OCI-LY1 (cell line): ENCODE measurements around the gene CRX.

Experiments
- H2AFZ ChIP-seq: fragments of 200-600 bp; sonication (generic), shearing (Covaris generic); 2 replicates; pipeline ENCODE4 v1.6.0; 2014; ENCODE audit warnings: antibody characterized with exemption, mild to moderate bottlenecking, low read length
- H3F3A ChIP-seq: fragments of 200-600 bp; sonication (generic), shearing (Covaris generic); 2 replicates; pipeline ENCODE4 v1.6.0; 2014; ENCODE audit warnings: mild to moderate bottlenecking, antibody characterized with exemption, low read length, moderate library complexity; ENCODE audit not compliant: insufficient read depth
- H3K27ac ChIP-seq: fragments of 200-600 bp; sonication (generic); 2 replicates; pipeline ENCODE4 v1.5.1; 2014; ENCODE audit warnings: low read length, mixed run types, mild to moderate bottlenecking, low read depth; ENCODE audit not compliant: poor library complexity, severe bottlenecking
- H3K27me3 ChIP-seq: fragments of 200-600 bp; sonication (generic); 2 replicates; pipeline ENCODE4 v1.6.0; 2014; ENCODE audit warnings: antibody characterized with exemption, mild to moderate bottlenecking, low read length, moderate library complexity; ENCODE audit not compliant: insufficient read depth
- H3K36me3 ChIP-seq: fragments of 200-600 bp; sonication (generic); 2 replicates; pipeline ENCODE4 v1.6.1; 2014; ENCODE audit warnings: mild to moderate bottlenecking, antibody characterized with exemption, low read length, moderate library complexity, mixed read lengths; ENCODE audit not compliant: insufficient read depth
- H3K4me1 ChIP-seq: fragments of 200-600 bp; sonication (generic); 2 replicates; pipeline ENCODE4 v1.5.1; 2014; ENCODE audit warnings: mild to moderate bottlenecking, low read length, moderate library complexity; ENCODE audit not compliant: insufficient read depth, severe bottlenecking
- H3K4me2 ChIP-seq: fragments of 200-600 bp; sonication (generic), shearing (Covaris generic); 2 replicates; pipeline ENCODE4 v1.6.1; 2014; ENCODE audit warnings: low read length
- H3K4me3 ChIP-seq: fragments of 200-600 bp; sonication (generic); 2 replicates; pipeline ENCODE4 v1.5.1; 2014; ENCODE audit warnings: low read length, low read depth, mild to moderate bottlenecking, mixed read lengths; ENCODE audit not compliant: poor library complexity, severe bottlenecking
- H3K79me2 ChIP-seq: fragments of 200-600 bp; shearing (Covaris generic); 2 replicates; pipeline ENCODE4 v1.6.1; 2016; ENCODE audit warnings: mixed run types, low read length, mixed read lengths; ENCODE audit not compliant: insufficient read depth
- H3K9ac ChIP-seq: fragments of 200-600 bp; sonication (generic), shearing (Covaris generic); 2 replicates; pipeline ENCODE4 v1.6.1; 2014; ENCODE audit warnings: mild to moderate bottlenecking, low read length, mixed read lengths
- H3K9me2 ChIP-seq: fragments of 200-600 bp; sonication (generic), shearing (Covaris generic); 2 replicates; pipeline ENCODE4 v1.6.1; 2014; ENCODE audit warnings: low read depth, mild to moderate bottlenecking, low read length, mixed read lengths
- H3K9me3 ChIP-seq: fragments of 200-600 bp; shearing (Covaris generic); 2 replicates; pipeline ENCODE4 v1.6.1; 2014; ENCODE audit warnings: low read length, mixed read lengths
- H4K20me1 ChIP-seq: fragments of 200-600 bp; sonication (generic), shearing (Covaris generic); 2 replicates; pipeline ENCODE4 v1.6.0; 2016; ENCODE audit warnings: mild to moderate bottlenecking, low read length; ENCODE audit not compliant: insufficient read depth
- EZH2 ChIP-seq: fragments of 200-600 bp; sonication (generic), shearing (Covaris generic); IDR thresholded peaks from 2 replicates; pipeline ENCODE4 v1.8.0; 2017; ENCODE audit warnings: borderline replicate concordance, mixed run types, mild to moderate bottlenecking, antibody characterized with exemption, low read length, moderate library complexity, mixed read lengths
- TF ChIP-seq, protein P1 (sequence below): fragments of 200-600 bp; sonication (generic), shearing (Covaris generic); IDR thresholded peaks from 2 replicates; pipeline ENCODE4 v1.5.1; 2017; ENCODE audit warnings: mild to moderate bottlenecking, antibody characterized with exemption, low read length, moderate library complexity, mixed read lengths

Gene CRX

DNA sequence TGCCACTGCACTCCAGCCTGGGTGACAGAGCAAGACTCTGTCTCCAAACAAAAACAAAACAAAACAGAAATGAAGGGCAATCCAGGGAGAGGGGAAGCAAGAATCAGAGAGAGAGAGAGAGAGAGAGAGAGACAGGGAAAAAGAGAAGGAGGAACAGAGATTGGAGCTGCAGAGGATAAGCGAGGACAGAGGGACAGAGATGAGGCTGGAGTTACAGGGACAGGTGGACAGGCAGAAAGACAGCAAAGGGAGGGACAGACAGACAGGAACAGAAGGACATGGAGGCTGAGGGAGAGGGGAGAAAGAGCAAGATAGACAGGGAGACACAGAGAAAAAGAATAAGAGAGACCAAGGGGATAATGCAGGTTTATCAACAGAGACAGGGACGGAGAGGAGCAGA, 1.3 kb upstream of the CRX start:
- Histone ChIP-seq H4K20me1 (no peaks in the 10 kb centered on the region), H3K4me1 (no peaks in the 10 kb centered on the region), H3K36me3 (no peaks in the 10 kb centered on the region), H3K9me3 (no peaks in the 10 kb centered on the region), H3K27ac (no peak overlapping the region), H3K27me3 (0 out of 2 replicates have a peak, but pooled peaks cover 4% of the 10 kb centered on the region), H3K9ac (no peak overlapping the region), H3K79me2 (no peaks in the 10 kb centered on the region), H3K4me3 (no peak overlapping the region), H3K4me2 (no peak overlapping the region), H3F3A (no peaks in the 10 kb centered on the region), H2AFZ (no peak overlapping the region), H3K9me2 (no peaks in the 10 kb centered on the region)
- TF ChIP-seq, protein P1, sequence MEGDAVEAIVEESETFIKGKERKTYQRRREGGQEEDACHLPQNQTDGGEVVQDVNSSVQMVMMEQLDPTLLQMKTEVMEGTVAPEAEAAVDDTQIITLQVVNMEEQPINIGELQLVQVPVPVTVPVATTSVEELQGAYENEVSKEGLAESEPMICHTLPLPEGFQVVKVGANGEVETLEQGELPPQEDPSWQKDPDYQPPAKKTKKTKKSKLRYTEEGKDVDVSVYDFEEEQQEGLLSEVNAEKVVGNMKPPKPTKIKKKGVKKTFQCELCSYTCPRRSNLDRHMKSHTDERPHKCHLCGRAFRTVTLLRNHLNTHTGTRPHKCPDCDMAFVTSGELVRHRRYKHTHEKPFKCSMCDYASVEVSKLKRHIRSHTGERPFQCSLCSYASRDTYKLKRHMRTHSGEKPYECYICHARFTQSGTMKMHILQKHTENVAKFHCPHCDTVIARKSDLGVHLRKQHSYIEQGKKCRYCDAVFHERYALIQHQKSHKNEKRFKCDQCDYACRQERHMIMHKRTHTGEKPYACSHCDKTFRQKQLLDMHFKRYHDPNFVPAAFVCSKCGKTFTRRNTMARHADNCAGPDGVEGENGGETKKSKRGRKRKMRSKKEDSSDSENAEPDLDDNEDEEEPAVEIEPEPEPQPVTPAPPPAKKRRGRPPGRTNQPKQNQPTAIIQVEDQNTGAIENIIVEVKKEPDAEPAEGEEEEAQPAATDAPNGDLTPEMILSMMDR: no peak
- no peak for TF ChIP-seq EZH2

- Histone ChIP-seq H3K27me3 (0 out of 2 replicates have a peak, but pooled peaks cover 4% of the 10 kb centered on the region), H3K4me2 (no peak overlapping the region), H3K9me3 (no peaks in the 10 kb centered on the region), H3F3A (no peaks in the 10 kb centered on the region), H3K9me2 (no peaks in the 10 kb centered on the region), H2AFZ (no peak overlapping the region), H3K27ac (no peak overlapping the region), H4K20me1 (no peaks in the 10 kb centered on the region), H3K9ac (no peak overlapping the region), H3K4me1 (no peaks in the 10 kb centered on the region), H3K36me3 (no peaks in the 10 kb centered on the region), H3K79me2 (no peaks in the 10 kb centered on the region), H3K4me3 (no peak overlapping the region)
- TF ChIP-seq, protein P1: no peak
- no peak for TF ChIP-seq EZH2
Observed at GRCh38 chr19:47824396-47824795, 2.7 kb downstream of the CRX start.

DNA sequence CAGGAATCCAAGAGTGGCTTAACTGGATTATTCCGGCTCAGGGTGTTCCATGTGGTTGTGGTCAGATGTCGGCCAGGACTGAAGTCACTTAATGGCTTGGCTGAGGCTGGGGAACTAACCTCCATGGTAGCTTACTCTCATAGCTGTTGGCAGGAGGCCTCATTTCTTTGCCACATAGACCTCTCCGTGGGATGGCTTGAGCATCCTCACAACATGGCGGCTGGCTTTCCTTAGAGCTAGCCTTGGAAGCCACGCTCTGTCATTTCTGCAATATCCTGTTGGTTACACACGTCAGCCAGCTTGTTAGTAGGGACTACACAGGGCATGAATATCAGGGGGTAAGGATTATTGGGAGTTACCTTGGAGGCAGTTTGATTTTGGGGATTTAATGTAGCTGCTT, 5.1 kb downstream of the CRX start:
- TF ChIP-seq, protein P1: no peak
- no peak for TF ChIP-seq EZH2
- Histone ChIP-seq H3K79me2 (no peaks in the 10 kb centered on the region), H3K36me3 (no peaks in the 10 kb centered on the region), H3K27me3 (0 out of 2 replicates have a peak, but pooled peaks cover under 1% of the 10 kb centered on the region), H3K9me3 (no peaks in the 10 kb centered on the region), H3F3A (no peaks in the 10 kb centered on the region), H3K4me3 (no peak overlapping the region), H3K4me2 (no peak overlapping the region), H3K9me2 (no peaks in the 10 kb centered on the region), H3K4me1 (no peaks in the 10 kb centered on the region), H3K9ac (no peak overlapping the region), H3K27ac (no peak overlapping the region), H4K20me1 (no peaks in the 10 kb centered on the region), H2AFZ (no peak overlapping the region)
